T-cell (primary cell): ENCODE results near the gene FBRSL1. TPM values are rescaled to one million over a fixed set of nuclear protein-coding genes. Genes with fewer than 3 reads are reported as not detected.

Source experiments
- ATAC-seq, 4 experiments: fragments of 200-7000 bp in 3 of 4; fragments of 150-1000 bp in 1 of 4; cut with Tn5 transposase; replicated peaks in 1 of 4; 1 replicate in 3 of 4; 2 replicates in 1 of 4; pipeline ENCODE4 v1.10.0; 2021; ENCODE audit warnings: moderate library complexity in 3 of 4, mild to moderate bottlenecking in 2 of 4, moderate number of reproducible peaks in 1 of 4
- CTCF ChIA-PET, 2 donors: fragments of 300-600 bp; sonication (Branson Sonifier 250); formaldehyde crosslinking; loops; one replicate each; lab custom pipeline; 2022; ENCODE audit warnings: antibody characterized with exemption in 2 of 2; lab: Charles Lee
- POLR2A ChIA-PET, 2 donors: fragments of 300-600 bp; sonication (Branson Sonifier 250); formaldehyde crosslinking; loops; one replicate each; lab custom pipeline; 2022; ENCODE audit warnings: antibody characterized with exemption in 2 of 2; lab: Charles Lee
- DNase-seq, 35 experiments: peaks; one replicate each; pipeline versions ENCODE4 v3.0.0 to v3.0.0-alpha.2; 2013 to 2023
- H3K27ac ChIP-seq: one replicate; pipeline ENCODE4 v1.5.1; 2013; ENCODE audit warnings: low read length
- H3K27me3 ChIP-seq, 2 experiments: replicated peaks in 1 of 2; 1 replicate in 1 of 2; 2 replicates in 1 of 2; pipeline versions ENCODE4 v1.6.1 to v1.7.0; 2013; ENCODE audit warnings: low read length in 1 of 2, mixed read lengths in 1 of 2; ENCODE audit not compliant: control insufficient read depth in 2 of 2, insufficient read depth in 2 of 2; ENCODE audit errors: extremely low read depth in 1 of 2
- H3K36me3 ChIP-seq, 2 donors: 1 replicate in 1 of 2; 2 replicates in 1 of 2; pipeline versions ENCODE4 v1.6.1 to v1.7.0; 2013; ENCODE audit warnings: low read length in 1 of 2; ENCODE audit not compliant: control insufficient read depth in 2 of 2, insufficient read depth in 1 of 2; ENCODE audit errors: extremely low read depth in 1 of 2
- H3K4me1 ChIP-seq, 2 experiments: 1 replicate in 1 of 2; 2 replicates in 1 of 2; pipeline versions ENCODE4 v1.6.1 to v1.7.0; 2013; ENCODE audit warnings: low read length in 2 of 2, mixed read lengths in 1 of 2; ENCODE audit not compliant: insufficient read depth in 2 of 2, control insufficient read depth in 1 of 2; ENCODE audit errors: extremely low read depth in 1 of 2
- H3K4me3 ChIP-seq, 2 donors: 1 replicate in 1 of 2; 2 replicates in 1 of 2; pipeline versions ENCODE4 v1.5.1 to v1.7.0; 2013; ENCODE audit warnings: mild to moderate bottlenecking in 2 of 2, low read length in 1 of 2, moderate library complexity in 1 of 2; ENCODE audit not compliant: control insufficient read depth in 1 of 2; ENCODE audit errors: extremely low read depth in 1 of 2
- H3K9me3 ChIP-seq: 2 replicates; pipeline ENCODE4 v1.7.0; 2013
- H3K27ac Mint-ChIP-seq, 2 donors: one replicate each; pipeline ENCODE4 v1.8.0; 2020 to 2021; ENCODE audit warnings: mild to moderate bottlenecking in 2 of 2, mixed read lengths in 2 of 2
- H3K27me3 Mint-ChIP-seq, 2 donors: one replicate each; pipeline ENCODE4 v1.8.0; 2021 to 2022; ENCODE audit warnings: mixed read lengths in 2 of 2
- H3K36me3 Mint-ChIP-seq: one replicate; pipeline ENCODE4 v1.8.0; 2021; ENCODE audit warnings: mixed read lengths
- H3K4me1 Mint-ChIP-seq, 3 donors: one replicate each; pipeline ENCODE4 v1.8.0; 2020 to 2022; ENCODE audit warnings: mixed read lengths in 3 of 3, mild to moderate bottlenecking in 1 of 3
- H3K4me3 Mint-ChIP-seq, 3 donors: one replicate each; pipeline ENCODE4 v1.8.0; 2020 to 2022; ENCODE audit warnings: mild to moderate bottlenecking in 3 of 3, mixed read lengths in 3 of 3, moderate library complexity in 3 of 3
- H3K9me3 Mint-ChIP-seq, 3 donors: one replicate each; pipeline ENCODE4 v1.8.0; 2020 to 2022; ENCODE audit warnings: mixed read lengths in 3 of 3
- WGBS: methylation state at CpG from one replicate; pipeline ENCODE4 v1.1.5; 2013; ENCODE audit warnings: missing lambda C conversion rate; ENCODE audit not compliant: insufficient coverage; 5-methylcytosine and 5-hydroxymethylcytosine counted together
- total RNA-seq, 35 experiments: library from RNA in 6 of 35; stranded (reverse) in 6 of 35; fragments of 120-200 nt in 1 of 35; gene quantifications; one replicate each; pipeline versions ENCODE4 v1.2.1 to v1.2.4 and lab custom pipeline; 2013 to 2026

FBRSL1 gene
- total RNA-seq, 5 donors from 2014 or later (not counting 1 experiment from before 2014, with no cell fraction given), result 82.1 to 114 (median 99.3) TPM

DNA sequence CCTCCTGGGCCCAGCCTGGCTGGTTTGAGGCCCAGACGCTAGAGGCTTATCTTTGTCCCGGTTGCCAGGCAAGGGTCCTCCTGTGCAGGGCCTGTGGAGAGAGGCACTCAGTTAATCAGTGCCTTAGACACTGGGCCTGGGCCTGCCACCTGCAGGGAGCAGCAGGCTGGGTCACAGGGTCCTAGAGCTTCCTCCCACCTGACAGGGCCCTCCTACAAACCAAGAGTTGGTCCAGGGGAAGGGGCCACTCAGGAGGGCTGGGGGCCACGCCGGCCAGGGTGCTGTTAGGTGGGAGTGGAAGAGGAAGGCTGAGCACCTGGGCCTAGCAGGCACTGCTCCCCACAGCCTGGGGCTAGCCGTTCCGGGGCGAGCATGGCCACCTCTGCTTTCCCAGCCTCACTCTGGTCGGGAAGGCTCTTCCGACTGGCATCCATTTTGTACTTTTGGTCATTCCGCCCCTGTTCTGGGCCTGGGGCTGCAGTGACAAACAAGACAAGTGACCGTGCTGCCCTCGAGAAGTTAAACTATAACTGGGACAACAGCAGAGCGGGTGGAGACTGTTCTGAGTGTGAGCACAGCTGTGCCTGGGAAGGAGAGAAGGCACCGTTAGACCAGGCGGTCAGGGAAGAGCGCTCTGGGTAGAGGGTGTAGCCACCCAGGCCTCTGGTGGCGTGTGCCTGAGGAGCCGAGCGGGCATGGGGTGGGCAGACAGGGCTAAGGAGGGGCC lies 27.2 kb downstream of the FBRSL1 start:
- H3K4me1 Mint-ChIP-seq, result peaks cover 13 to 22% (median 16%) of the 10 kb centered on the region in 3 donors
- ChIA-PET CTCF (no interaction called here), POLR2A (no interaction called here)
- H3K4me3 ChIP-seq, result no peak overlapping the region
- no peaks in the 10 kb centered on the region for H3K9me3 ChIP-seq
- no peak overlapping the region for H3K27ac ChIP-seq
- 94% methylated on average over 17 of the region's 19 CpGs for WGBS
- H3K27ac Mint-ChIP-seq, result no peak overlapping the region
- H3K36me3 ChIP-seq, result peaks cover 8 to 12% of the 10 kb centered on the region in 2 donors
- H3K4me3 Mint-ChIP-seq, result no peak overlapping the region
- peaks cover 37% of the 10 kb centered on the region for H3K36me3 Mint-ChIP-seq
- ATAC-seq (no peak), DNase-seq (no peak)
- peaks cover 0 to 3% of the 10 kb centered on the region in 2 experiments for H3K4me1 ChIP-seq
- peaks cover 0 to 9% (median 0%) of the 10 kb centered on the region in 3 donors for H3K9me3 Mint-ChIP-seq
- no peaks in the 10 kb centered on the region for H3K27me3 ChIP-seq
- H3K27me3 Mint-ChIP-seq, result no peaks in the 10 kb centered on the region

DNA sequence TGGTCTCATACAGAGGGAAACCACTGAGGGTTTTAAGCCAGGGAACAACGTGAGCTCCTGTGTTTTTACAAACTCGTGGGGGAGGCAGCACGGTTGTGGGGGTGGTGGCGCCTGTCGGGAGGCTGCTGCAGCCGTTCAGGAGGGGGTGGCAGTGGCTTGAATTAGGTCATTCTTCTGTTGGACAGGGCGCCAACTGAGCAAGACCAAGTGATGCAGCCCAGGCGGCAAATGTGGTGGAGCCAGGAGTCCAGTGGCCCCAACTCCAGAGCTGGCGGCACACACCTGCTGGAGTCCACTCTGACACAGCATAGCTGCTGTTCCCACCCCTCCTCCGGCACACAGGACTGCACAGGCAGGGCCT lies 27.8 kb downstream of the FBRSL1 start:
- POLR2A ChIA-PET, result no interaction called here
- Mint-ChIP-seq H3K36me3 (peaks cover 37% of the 10 kb centered on the region), H3K9me3 (peaks cover 0 to 9% (median 0%) of the 10 kb centered on the region in 3 donors), H3K4me1 (peaks cover 13 to 22% (median 16%) of the 10 kb centered on the region in 3 donors), H3K27me3 (no peaks in the 10 kb centered on the region), H3K27ac (no peak overlapping the region), H3K4me3 (no peak overlapping the region)
- Histone ChIP-seq H3K27me3 (no peaks in the 10 kb centered on the region), H3K27ac (no peak overlapping the region), H3K9me3 (no peaks in the 10 kb centered on the region), H3K4me3 (no peak overlapping the region), H3K36me3 (peaks cover 4 to 8% of the 10 kb centered on the region in 2 donors), H3K4me1 (peaks cover 0 to 5% of the 10 kb centered on the region in 2 experiments)
- CTCF ChIA-PET, result no interaction called here
- ATAC-seq (no peak), DNase-seq (no peak)
- 86% methylated on average over 10 of the region's 10 CpGs for WGBS

DNA sequence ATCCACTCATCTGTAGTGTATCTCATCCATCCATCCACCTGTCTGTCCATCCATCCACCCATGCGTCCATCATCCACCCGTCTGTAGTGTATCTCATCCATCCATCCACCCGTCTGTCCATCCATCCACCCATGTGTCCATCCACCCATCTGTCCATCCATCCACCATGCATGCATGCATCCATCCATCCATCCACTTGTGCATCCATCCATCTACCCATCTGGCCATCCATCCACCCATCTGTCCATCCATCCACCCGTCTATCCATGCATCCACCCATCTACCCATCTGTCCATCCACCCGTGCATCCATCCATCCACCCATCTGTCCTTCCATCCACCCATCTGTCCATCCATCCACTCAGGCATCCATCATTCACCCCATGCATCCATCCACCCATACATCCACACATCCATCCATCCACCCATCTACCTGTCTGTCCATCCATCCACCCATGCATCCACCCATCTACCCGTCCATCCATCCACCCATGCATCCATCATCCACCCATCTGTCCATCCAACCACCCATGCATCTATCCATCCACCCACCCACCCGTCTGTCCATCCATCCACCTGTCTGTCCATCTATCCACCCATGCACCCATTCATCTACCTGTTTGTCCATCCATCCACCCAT lies 28.5 kb downstream of the FBRSL1 start:
- H3K36me3 Mint-ChIP-seq, result peaks cover 34% of the 10 kb centered on the region
- H3K27me3 ChIP-seq, result no peaks in the 10 kb centered on the region

GRCh38 chr12:132520421-132521199 lies 30.7 kb downstream of the FBRSL1 start:
- Histone ChIP-seq H3K4me1 (peaks cover 0 to 22% of the 10 kb centered on the region in 2 experiments), H3K27ac (no peak overlapping the region), H3K9me3 (no peaks in the 10 kb centered on the region), H3K27me3 (no peaks in the 10 kb centered on the region), H3K4me3 (no peak overlapping the region), H3K36me3 (peaks cover 2 to 5% of the 10 kb centered on the region in 2 donors)
- Mint-ChIP-seq H3K27me3 (no peaks in the 10 kb centered on the region), H3K4me3 (peak overlapping the region in 1 of 3 donors; percentile 10), H3K4me1 (peaks cover 22 to 23% (median 23%) of the 10 kb centered on the region in 3 donors), H3K36me3 (peaks cover 27% of the 10 kb centered on the region), H3K27ac (peak overlapping the region in 1 of 2 donors; percentile 22), H3K9me3 (peaks cover 0 to 9% (median 0%) of the 10 kb centered on the region in 3 donors)
- CTCF ChIA-PET, result no interaction called here
- POLR2A ChIA-PET, result no interaction called here
- ATAC-seq, result no peak
- DNase-seq, result no peak
- WGBS, result 86% methylated on average over 12 of the region's 17 CpGs

More for the DNA sequence above, 28.5 kb downstream of the FBRSL1 start:
- CTCF ChIA-PET, result no interaction called here
- POLR2A ChIA-PET, result no interaction called here
- H3K4me3 ChIP-seq, result no peak overlapping the region
- peaks cover 0 to 12% of the 10 kb centered on the region in 2 experiments for H3K4me1 ChIP-seq
- Mint-ChIP-seq H3K27me3 (no peaks in the 10 kb centered on the region), H3K9me3 (peaks cover 0 to 9% (median 0%) of the 10 kb centered on the region in 3 donors), H3K4me1 (peaks cover 19 to 23% (median 19%) of the 10 kb centered on the region in 3 donors), H3K27ac (no peak overlapping the region), H3K4me3 (peak overlapping the region in 1 of 3 donors; percentile 1)
- peaks cover 0 to 8% of the 10 kb centered on the region in 2 donors for H3K36me3 ChIP-seq
- ATAC-seq (no peak), DNase-seq (no peak)
- 100% methylated on average over 7 of the region's 7 CpGs for WGBS
- H3K9me3 ChIP-seq, result no peaks in the 10 kb centered on the region
- H3K27ac ChIP-seq, result no peak overlapping the region

- DNase-seq (no peak), ATAC-seq (no peak)
- Mint-ChIP-seq H3K27ac (no peak overlapping the region), H3K4me1 (peaks cover 21 to 23% (median 22%) of the 10 kb centered on the region in 3 donors), H3K27me3 (no peaks in the 10 kb centered on the region), H3K4me3 (no peak overlapping the region), H3K36me3 (peaks cover 24% of the 10 kb centered on the region), H3K9me3 (peaks cover 0 to 9% (median 0%) of the 10 kb centered on the region in 3 donors)
- no peaks in the 10 kb centered on the region for H3K27me3 ChIP-seq
- H3K27ac ChIP-seq, result no peak overlapping the region
- H3K36me3 ChIP-seq, result peaks cover 3 to 9% of the 10 kb centered on the region in 2 donors
- no peaks in the 10 kb centered on the region for H3K9me3 ChIP-seq
- WGBS, result 95% methylated on average over 11 of the region's 15 CpGs
- ChIA-PET POLR2A (no interaction called here), CTCF (no interaction called here)
- H3K4me3 ChIP-seq, result no peak overlapping the region
- H3K4me1 ChIP-seq, result peaks cover 0 to 22% of the 10 kb centered on the region in 2 experiments
Measured at GRCh38 chr12:132521200-132521580, 31.2 kb downstream of the FBRSL1 start.

- Histone ChIP-seq H3K4me3 (no peak overlapping the region), H3K9me3 (no peaks in the 10 kb centered on the region), H3K27ac (no peak overlapping the region), H3K36me3 (peaks cover 3 to 10% of the 10 kb centered on the region in 2 donors), H3K4me1 (peaks cover 0 to 22% of the 10 kb centered on the region in 2 experiments), H3K27me3 (no peaks in the 10 kb centered on the region)
- ATAC-seq, result peak in 1 of 4 experiments; percentile 4
- ChIA-PET CTCF (interaction anchor here (0.6 to 0.9 kb wide), 2 partner anchors 79 to 105 kb away, joined by 3 read pairs; no protein-coding TSS in a partner anchor), POLR2A (interaction anchor here in 1 of 2 donors (0.5 kb wide), 1 partner anchor 210 kb away, joined by 4 read pairs; no protein-coding TSS in a partner anchor)
- no peak overlapping the region for H3K27ac Mint-ChIP-seq
- H3K36me3 Mint-ChIP-seq, result peaks cover 21% of the 10 kb centered on the region
- WGBS, result 88% methylated on average over 24 of the region's 27 CpGs
- peaks cover 21 to 23% (median 22%) of the 10 kb centered on the region in 3 donors for H3K4me1 Mint-ChIP-seq
- DNase-seq, result no peak
- no peak overlapping the region for H3K4me3 Mint-ChIP-seq
- H3K27me3 Mint-ChIP-seq, result no peaks in the 10 kb centered on the region
- H3K9me3 Mint-ChIP-seq, result peaks cover 0 to 9% (median 0%) of the 10 kb centered on the region in 3 donors
Measured at GRCh38 chr12:132521712-132522292, 31.9 kb downstream of the FBRSL1 start.
